Peyer's patch (tissue), 4 donors: Measurements from ENCODE around the gene EPOP. TPM values are rescaled to one million over a fixed set of nuclear protein-coding genes. Genes with fewer than 3 reads are reported as not detected.

Experiments
- DNase-seq, 3 donors: peaks; one replicate each; pipeline ENCODE4 v3.0.0-alpha.2; 2017 to 2019
- H3K27ac ChIP-seq, 4 donors: fragments of 200-600 bp; sonication (generic); one replicate each; pipeline ENCODE4 v1.5.1; 2016 to 2019
- H3K27me3 ChIP-seq, 2 donors: fragments of 200-600 bp; sonication (generic); one replicate each; pipeline ENCODE4 v1.5.1; 2019
- H3K36me3 ChIP-seq, 3 donors: fragments of 200-600 bp; sonication (generic); one replicate each; pipeline ENCODE4 v1.5.1; 2016 to 2019
- H3K4me1 ChIP-seq, 4 donors: fragments of 200-600 bp; sonication (generic); one replicate each; pipeline ENCODE4 v1.5.1; 2016 to 2019
- H3K4me3 ChIP-seq, 4 donors: fragments of 200-600 bp; sonication (generic); 1 replicate in 3 of 4; 2 replicates in 1 of 4; pipeline ENCODE4 v1.5.1; 2016 to 2019; ENCODE audit warnings: mild to moderate bottlenecking in 1 of 4
- H3K9me3 ChIP-seq, 4 donors: fragments of 200-600 bp; sonication (generic); one replicate each; pipeline ENCODE4 v1.5.1; 2016 to 2019; ENCODE audit warnings: mild to moderate bottlenecking in 1 of 4
- POLR2A ChIP-seq, 2 donors: fragments of 450-650 bp; IDR thresholded peaks; one replicate each; pipeline ENCODE4 v1.5.1; 2017; ENCODE audit warnings: antibody characterized with exemption in 2 of 2, mild to moderate bottlenecking in 2 of 2, moderate library complexity in 2 of 2
- total RNA-seq, 4 donors: library from RNA; depleted of rRNA; stranded (reverse); fragments of >200 nt; gene quantifications; one replicate each; pipeline ENCODE4 v1.1.0, GENCODE V29; 2016
- TF ChIP-seq, protein P1 (sequence below), 6 experiments: fragments of 450-650 bp in 4 of 6; fragments of 200-600 bp in 2 of 6; sonication (generic) in 1 of 6; IDR thresholded peaks; one replicate each; pipeline ENCODE4 v1.5.1; 2017 to 2019; ENCODE audit warnings: antibody characterized with exemption in 6 of 6, mild to moderate bottlenecking in 3 of 6, moderate library complexity in 1 of 6

The EPOP gene
- total RNA-seq, 4 donors from 2014 or later, result 0.54 to 3.3 TPM; not detected in 2

DNA sequence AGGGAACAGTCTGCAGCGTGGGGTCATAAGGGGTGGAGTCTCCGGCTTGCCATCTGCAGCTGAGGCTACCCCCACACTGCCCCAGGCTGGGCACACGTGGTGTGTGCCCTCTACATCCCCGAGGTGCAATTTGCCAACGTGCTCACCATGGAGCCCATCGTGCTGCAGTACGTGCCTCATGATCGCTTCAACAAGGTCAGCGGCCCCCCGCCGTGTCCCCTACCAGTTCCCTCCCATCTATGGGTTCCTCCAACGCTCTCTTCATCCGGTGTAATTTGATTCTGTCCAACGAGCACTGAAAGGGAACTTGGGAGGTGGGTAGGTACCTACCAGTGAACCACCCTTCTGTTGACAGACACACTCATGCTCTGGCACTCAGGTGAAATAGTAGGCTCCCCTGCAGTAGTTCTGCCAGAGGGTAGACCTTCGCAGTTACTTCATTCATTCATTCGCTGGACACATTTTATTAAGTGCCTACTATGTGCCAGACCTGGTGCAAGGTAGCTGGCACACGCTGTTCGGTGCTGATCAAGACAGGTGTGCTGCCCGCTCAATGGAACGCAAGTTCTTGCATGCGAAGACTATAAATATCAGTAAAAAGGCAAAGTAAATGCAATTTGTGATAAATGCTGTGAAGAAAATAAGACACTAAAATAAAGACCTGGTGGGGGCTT, 33.1 kb upstream of the EPOP start:
- H3K4me3 ChIP-seq, result no peak overlapping the region
- no peak for DNase-seq
- TF ChIP-seq, protein P1, sequence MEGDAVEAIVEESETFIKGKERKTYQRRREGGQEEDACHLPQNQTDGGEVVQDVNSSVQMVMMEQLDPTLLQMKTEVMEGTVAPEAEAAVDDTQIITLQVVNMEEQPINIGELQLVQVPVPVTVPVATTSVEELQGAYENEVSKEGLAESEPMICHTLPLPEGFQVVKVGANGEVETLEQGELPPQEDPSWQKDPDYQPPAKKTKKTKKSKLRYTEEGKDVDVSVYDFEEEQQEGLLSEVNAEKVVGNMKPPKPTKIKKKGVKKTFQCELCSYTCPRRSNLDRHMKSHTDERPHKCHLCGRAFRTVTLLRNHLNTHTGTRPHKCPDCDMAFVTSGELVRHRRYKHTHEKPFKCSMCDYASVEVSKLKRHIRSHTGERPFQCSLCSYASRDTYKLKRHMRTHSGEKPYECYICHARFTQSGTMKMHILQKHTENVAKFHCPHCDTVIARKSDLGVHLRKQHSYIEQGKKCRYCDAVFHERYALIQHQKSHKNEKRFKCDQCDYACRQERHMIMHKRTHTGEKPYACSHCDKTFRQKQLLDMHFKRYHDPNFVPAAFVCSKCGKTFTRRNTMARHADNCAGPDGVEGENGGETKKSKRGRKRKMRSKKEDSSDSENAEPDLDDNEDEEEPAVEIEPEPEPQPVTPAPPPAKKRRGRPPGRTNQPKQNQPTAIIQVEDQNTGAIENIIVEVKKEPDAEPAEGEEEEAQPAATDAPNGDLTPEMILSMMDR (IDR thresholded peaks at IDR 0.05), result no peak
- TF ChIP-seq POLR2A (IDR thresholded peaks at IDR 0.05), result no peak
- H3K4me1 ChIP-seq, result peaks cover 0 to 23% (median 0%) of the 10 kb centered on the region in 4 donors
- H3K9me3 ChIP-seq, result no peaks in the 10 kb centered on the region
- H3K27me3 ChIP-seq, result no peaks in the 10 kb centered on the region
- peaks cover 0 to 53% (median 0%) of the 10 kb centered on the region in 3 donors for H3K36me3 ChIP-seq
- peak overlapping the region in 1 of 4 donors; percentile 96 for H3K27ac ChIP-seq

DNA sequence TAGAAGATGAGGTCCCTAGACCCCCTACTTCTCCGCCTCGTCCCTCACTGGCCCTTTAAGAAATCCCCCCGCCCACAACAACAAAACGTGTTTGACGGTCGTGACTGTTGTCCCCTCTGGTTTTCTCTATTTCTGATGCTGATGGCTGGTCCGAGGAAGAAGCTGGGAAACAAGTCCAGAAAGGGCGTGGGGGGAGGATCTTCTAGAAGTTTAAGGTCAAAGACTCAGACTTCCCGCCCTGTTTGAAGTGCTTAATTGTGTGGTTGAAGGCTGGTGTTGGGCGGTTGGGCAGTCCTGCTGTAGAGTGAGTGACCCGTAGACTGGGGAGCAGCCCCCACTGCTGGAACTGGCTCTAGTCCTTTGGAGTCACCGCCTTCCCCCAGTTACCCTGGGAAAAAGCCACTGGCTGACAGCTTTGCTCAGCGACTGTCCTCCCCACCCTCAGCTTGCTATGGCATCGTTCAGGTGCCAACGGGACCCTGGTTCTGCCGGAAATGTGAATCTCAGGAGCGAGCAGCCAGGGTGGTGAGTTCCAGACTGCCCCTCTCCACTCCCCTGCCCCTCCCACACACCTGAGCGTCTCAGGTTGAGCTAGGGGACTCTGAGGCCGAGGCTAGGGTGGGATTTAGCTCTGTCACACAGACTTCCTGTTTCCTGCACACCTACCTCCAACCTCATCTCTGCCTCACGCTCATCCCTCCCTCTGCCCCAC, 31.9 kb upstream of the EPOP start:
- peak overlapping the region; percentile 89 to 99 (median 97) for H3K27ac ChIP-seq
- H3K4me1 ChIP-seq, result peaks cover 0 to 24% (median under 1%) of the 10 kb centered on the region in 4 donors
- DNase-seq, result peak in 1 of 3 donors; percentile 31
- no peaks in the 10 kb centered on the region for H3K9me3 ChIP-seq
- H3K36me3 ChIP-seq, result peaks cover 0 to 41% (median 0%) of the 10 kb centered on the region in 3 donors
- no peaks in the 10 kb centered on the region for H3K27me3 ChIP-seq
- TF ChIP-seq POLR2A (IDR thresholded peaks at IDR 0.05), result no peak
- TF ChIP-seq, protein P1 (IDR thresholded peaks at IDR 0.05), result no peak
- H3K4me3 ChIP-seq, result peak overlapping the region; percentile 87 to 97 (median 94)

DNA sequence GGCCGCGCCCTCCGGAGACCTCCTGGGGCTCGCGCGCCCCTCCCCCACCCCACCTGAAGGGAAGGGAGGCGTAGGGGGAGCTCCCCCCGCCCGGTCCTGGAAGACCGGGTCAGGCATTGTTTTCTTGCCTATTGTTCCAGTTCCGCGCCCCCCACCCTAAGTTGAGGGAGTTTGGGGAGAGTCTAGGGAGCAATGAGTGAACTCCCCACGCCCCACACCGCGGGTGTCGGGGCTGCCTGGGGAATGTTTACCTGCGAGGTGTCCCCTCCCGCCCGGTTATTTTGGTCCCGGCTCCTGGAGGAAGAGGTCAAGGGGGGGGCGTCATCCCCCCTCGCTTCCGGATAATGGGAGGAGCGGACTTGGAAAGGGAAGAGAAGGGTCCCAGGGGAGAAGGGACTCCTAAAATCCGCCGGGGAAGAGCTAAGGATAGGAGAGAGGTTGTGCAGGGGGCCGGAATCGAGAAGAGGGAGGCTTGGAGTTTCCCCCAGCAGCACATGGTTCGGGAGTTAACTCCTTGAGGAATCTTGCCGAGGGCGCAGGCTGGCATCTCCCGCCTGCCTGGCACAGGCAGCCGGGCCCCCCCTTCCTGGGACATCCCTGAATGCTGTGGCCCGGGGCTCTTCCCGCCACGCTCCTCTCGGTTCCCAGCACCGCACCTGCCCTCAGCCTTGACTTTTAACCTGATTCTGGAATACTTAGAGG, 31.2 kb upstream of the EPOP start:
- Histone ChIP-seq H3K27ac (peak overlapping the region; percentile 89 to 99 (median 97)), H3K4me3 (peak overlapping the region; percentile 87 to 97 (median 94)), H3K36me3 (peaks cover 0 to 35% (median 0%) of the 10 kb centered on the region in 3 donors), H3K27me3 (no peaks in the 10 kb centered on the region), H3K4me1 (peaks cover 0 to 31% (median 4%) of the 10 kb centered on the region in 4 donors), H3K9me3 (no peaks in the 10 kb centered on the region)
- TF ChIP-seq POLR2A (IDR thresholded peaks at IDR 0.05), result no peak
- TF ChIP-seq, protein P1 (IDR thresholded peaks at IDR 0.05), result no peak
- peak; percentile 59 to 68 (median 68) for DNase-seq

DNA sequence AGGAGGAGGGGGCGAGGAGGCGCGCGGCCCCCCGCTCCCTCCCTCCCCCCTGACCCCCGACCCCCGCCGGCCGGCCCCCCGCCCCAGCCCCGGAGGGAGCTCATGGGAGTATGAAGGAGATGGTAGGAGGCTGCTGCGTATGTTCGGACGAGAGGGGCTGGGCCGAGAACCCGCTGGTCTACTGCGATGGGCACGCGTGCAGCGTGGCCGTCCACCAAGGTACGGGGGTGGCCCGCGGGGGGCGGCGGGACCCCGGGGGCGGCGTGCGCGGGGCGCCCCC, 30.7 kb upstream of the EPOP start:
- TF ChIP-seq, protein P1 (IDR thresholded peaks at IDR 0.05), result no peak
- no peak for TF ChIP-seq POLR2A (IDR thresholded peaks at IDR 0.05)
- Histone ChIP-seq H3K36me3 (peaks cover 0 to 32% (median 0%) of the 10 kb centered on the region in 3 donors), H3K4me3 (peak overlapping the region; percentile 87 to 97 (median 94)), H3K9me3 (no peaks in the 10 kb centered on the region), H3K4me1 (peaks cover 0 to 32% (median 4%) of the 10 kb centered on the region in 4 donors), H3K27ac (peak overlapping the region; percentile 89 to 99 (median 97)), H3K27me3 (no peaks in the 10 kb centered on the region)
- peak in 1 of 3 donors; percentile 68 for DNase-seq

DNA sequence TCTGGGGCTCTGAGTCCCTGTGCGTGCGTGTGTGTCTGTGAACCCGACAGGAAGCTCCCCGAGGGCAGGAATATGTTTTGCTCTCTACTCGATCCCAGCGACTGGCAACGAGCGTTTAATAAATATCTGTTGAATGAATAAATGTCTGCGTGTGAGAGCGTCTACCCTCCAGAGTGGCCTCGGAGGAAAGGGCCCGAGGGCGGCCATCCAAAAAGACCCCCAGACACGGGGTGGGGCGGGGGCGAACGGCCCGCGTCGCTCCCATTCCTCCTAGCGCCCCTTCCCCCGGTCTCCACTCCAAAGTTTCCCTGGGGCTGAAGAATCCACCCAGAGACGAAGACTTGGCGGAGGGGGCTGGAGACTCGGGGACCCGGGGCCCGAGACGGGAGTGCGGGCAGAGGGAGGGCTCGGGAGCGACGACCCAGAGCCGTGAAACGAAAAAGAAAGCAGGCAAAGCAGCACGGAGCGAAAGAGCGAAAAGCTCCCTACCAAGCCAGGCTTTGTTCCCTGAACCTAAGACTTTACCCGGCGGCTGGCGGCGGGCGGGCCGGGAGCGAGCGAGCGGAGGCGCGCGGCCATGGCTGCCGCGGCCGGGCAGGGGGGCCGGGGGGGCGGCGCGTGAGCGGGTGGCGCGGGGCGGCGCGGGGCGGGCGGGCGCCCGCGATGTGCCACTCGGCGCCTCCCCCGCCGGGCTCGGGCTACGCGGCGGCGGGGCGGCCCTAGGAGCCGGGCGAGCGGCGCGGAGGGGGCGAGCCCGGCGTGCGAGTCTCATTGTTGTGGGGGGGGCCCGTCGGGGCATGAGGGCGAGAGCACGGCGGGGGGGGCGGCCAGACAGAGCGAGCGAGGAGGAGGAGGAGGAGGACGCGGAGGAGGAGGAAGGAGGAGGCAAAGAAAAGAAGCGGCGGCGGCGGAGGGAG, 30.1 kb upstream of the EPOP start, which contains the start of gene MLLT6:
Gene MLLT6, plus strand, starts transcription at position 668 of the 917 bp plus-strand sequence. CDS start 360 bp downstream, outside the sequence.
- peak in 1 of 2 donors; percentile 35 for TF ChIP-seq POLR2A (IDR thresholded peaks at IDR 0.05)
- TF ChIP-seq, protein P1 (IDR thresholded peaks at IDR 0.05), result no peak
- Histone ChIP-seq H3K4me3 (peak within 1 kb of the TSS; percentile 87 to 97 (median 94)), H3K4me1 (peaks cover 0 to 36% (median 4%) of the 10 kb centered on the region in 4 donors)

More for the DNA sequence above, 30.1 kb upstream of the EPOP start, which contains the start of gene MLLT6:
- no peaks in the 10 kb centered on the region for H3K27me3 ChIP-seq
- peak within 1 kb of the TSS; percentile 89 to 99 (median 97) for H3K27ac ChIP-seq
- H3K36me3 ChIP-seq, result peaks cover 0 to 26% (median 0%) of the 10 kb centered on the region in 3 donors
- no peaks in the 10 kb centered on the region for H3K9me3 ChIP-seq
- DNase-seq, result peak; percentile 79 to 91 (median 86)
